Panc1 (cell line): ENCODE results near the gene BCO2.

Experiments
- CTCF ChIP-seq: fragments of 450-650 bp; IDR thresholded peaks from 2 replicates; pipeline ENCODE4 v1.5.1; 2017; ENCODE audit warnings: mild to moderate bottlenecking
- POLR2AphosphoS5 ChIP-seq: IDR thresholded peaks from 2 replicates; pipeline ENCODE4 v1.6.1; 2012; ENCODE audit warnings: mild to moderate bottlenecking, low read depth, low read length, moderate library complexity
- TF ChIP-seq, protein P1 (sequence below), 2 experiments: IDR thresholded peaks; 2 replicates each; pipeline ENCODE4 v1.6.1; 2011 to 2012; ENCODE audit warnings: low read depth in 2 of 2, control low read depth in 1 of 2, low read length in 1 of 2, mild to moderate bottlenecking in 1 of 2, moderate library complexity in 1 of 2; ENCODE audit not compliant: insufficient read depth in 1 of 2

GRCh38 chr11:112237451-112237850 is 62.1 kb downstream of the BCO2 start:
- TF ChIP-seq CTCF = no peak
- TF ChIP-seq POLR2AphosphoS5 = no peak
- TF ChIP-seq, protein P1, sequence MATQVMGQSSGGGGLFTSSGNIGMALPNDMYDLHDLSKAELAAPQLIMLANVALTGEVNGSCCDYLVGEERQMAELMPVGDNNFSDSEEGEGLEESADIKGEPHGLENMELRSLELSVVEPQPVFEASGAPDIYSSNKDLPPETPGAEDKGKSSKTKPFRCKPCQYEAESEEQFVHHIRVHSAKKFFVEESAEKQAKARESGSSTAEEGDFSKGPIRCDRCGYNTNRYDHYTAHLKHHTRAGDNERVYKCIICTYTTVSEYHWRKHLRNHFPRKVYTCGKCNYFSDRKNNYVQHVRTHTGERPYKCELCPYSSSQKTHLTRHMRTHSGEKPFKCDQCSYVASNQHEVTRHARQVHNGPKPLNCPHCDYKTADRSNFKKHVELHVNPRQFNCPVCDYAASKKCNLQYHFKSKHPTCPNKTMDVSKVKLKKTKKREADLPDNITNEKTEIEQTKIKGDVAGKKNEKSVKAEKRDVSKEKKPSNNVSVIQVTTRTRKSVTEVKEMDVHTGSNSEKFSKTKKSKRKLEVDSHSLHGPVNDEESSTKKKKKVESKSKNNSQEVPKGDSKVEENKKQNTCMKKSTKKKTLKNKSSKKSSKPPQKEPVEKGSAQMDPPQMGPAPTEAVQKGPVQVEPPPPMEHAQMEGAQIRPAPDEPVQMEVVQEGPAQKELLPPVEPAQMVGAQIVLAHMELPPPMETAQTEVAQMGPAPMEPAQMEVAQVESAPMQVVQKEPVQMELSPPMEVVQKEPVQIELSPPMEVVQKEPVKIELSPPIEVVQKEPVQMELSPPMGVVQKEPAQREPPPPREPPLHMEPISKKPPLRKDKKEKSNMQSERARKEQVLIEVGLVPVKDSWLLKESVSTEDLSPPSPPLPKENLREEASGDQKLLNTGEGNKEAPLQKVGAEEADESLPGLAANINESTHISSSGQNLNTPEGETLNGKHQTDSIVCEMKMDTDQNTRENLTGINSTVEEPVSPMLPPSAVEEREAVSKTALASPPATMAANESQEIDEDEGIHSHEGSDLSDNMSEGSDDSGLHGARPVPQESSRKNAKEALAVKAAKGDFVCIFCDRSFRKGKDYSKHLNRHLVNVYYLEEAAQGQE (IDR thresholded peaks at IDR 0.05; ENCODE audit: insufficient read depth in 1 of 2, low read depth in 2 of 2, low read length in 1 of 2) = no peak
